ENCODE results near the gene MIDN.
"Not testable (repeated sequence)": the region's sequence is repeated elsewhere in the genome, so short reads cannot be mapped to it uniquely, and the experiment has no call there.

- TF ChIP-seq, protein P1, sequence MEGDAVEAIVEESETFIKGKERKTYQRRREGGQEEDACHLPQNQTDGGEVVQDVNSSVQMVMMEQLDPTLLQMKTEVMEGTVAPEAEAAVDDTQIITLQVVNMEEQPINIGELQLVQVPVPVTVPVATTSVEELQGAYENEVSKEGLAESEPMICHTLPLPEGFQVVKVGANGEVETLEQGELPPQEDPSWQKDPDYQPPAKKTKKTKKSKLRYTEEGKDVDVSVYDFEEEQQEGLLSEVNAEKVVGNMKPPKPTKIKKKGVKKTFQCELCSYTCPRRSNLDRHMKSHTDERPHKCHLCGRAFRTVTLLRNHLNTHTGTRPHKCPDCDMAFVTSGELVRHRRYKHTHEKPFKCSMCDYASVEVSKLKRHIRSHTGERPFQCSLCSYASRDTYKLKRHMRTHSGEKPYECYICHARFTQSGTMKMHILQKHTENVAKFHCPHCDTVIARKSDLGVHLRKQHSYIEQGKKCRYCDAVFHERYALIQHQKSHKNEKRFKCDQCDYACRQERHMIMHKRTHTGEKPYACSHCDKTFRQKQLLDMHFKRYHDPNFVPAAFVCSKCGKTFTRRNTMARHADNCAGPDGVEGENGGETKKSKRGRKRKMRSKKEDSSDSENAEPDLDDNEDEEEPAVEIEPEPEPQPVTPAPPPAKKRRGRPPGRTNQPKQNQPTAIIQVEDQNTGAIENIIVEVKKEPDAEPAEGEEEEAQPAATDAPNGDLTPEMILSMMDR (IDR thresholded peaks at IDR 0.05 in 4 of 5, conservative IDR thresholded peaks at IDR 0.05 in 1 of 5) = not testable (repeated sequence)
- TF ChIP-seq POLR2A (IDR thresholded peaks at IDR 0.05) = not testable (repeated sequence)
These were observed 1.9 kb upstream of the MIDN start for GRCh38 chr19:1246265-1247087.
